HEK293 (cell line): Measurements from ENCODE around the gene DEAF1.

Source experiments
- GLI4 ChIP-seq: fragments of 450-650 bp; formaldehyde crosslinking; IDR thresholded peaks from 2 replicates; pipeline ENCODE4 v1.5.1; 2016; ENCODE audit warnings: missing biosample characterization, missing genetic modification characterization
- OSR2 ChIP-seq: fragments of 450-650 bp; formaldehyde crosslinking; IDR thresholded peaks from 2 replicates; pipeline ENCODE4 v1.5.1; 2016; ENCODE audit warnings: missing biosample characterization, missing genetic modification characterization
- ZFP37 ChIP-seq: fragments of 450-650 bp; formaldehyde crosslinking; IDR thresholded peaks from 2 replicates; pipeline ENCODE4 v1.5.1; 2016; ENCODE audit warnings: missing biosample characterization, missing genetic modification characterization
- ZNF114 ChIP-seq: fragments of 450-650 bp; formaldehyde crosslinking; IDR thresholded peaks from 2 replicates; pipeline ENCODE4 v1.5.0; 2017; ENCODE audit warnings: missing biosample characterization, missing genetic modification characterization
- ZNF138 ChIP-seq: fragments of 450-650 bp; formaldehyde crosslinking; IDR thresholded peaks from 2 replicates; pipeline ENCODE4 v1.5.1; 2016; ENCODE audit warnings: missing biosample characterization, missing genetic modification characterization, borderline replicate concordance
- ZNF521 ChIP-seq: fragments of 450-650 bp; formaldehyde crosslinking; IDR thresholded peaks from 2 replicates; pipeline ENCODE4 v1.5.1; 2017; ENCODE audit warnings: missing biosample characterization, mild to moderate bottlenecking, missing genetic modification characterization
- ZNF624 ChIP-seq: fragments of 450-650 bp; formaldehyde crosslinking; IDR thresholded peaks from 2 replicates; pipeline ENCODE4 v1.5.1; 2017; ENCODE audit warnings: missing biosample characterization, missing genetic modification characterization
- ZSCAN5A ChIP-seq: fragments of 450-650 bp; formaldehyde crosslinking; IDR thresholded peaks from 2 replicates; pipeline ENCODE4 v1.5.1; 2016; ENCODE audit warnings: missing biosample characterization, missing genetic modification characterization
- TF ChIP-seq, protein P1 (sequence below): fragments of 450-650 bp; formaldehyde crosslinking; IDR thresholded peaks from 2 replicates; pipeline ENCODE4 v1.5.1; 2016; ENCODE audit warnings: missing biosample characterization, missing genetic modification characterization
- TF ChIP-seq, protein P2 (sequence below): fragments of 450-650 bp; formaldehyde crosslinking; IDR thresholded peaks from 2 replicates; pipeline ENCODE4 v1.5.1; 2016; ENCODE audit warnings: missing biosample characterization, missing genetic modification characterization
- TF ChIP-seq, protein P3 (sequence below): IDR thresholded peaks from 2 replicates; pipeline ENCODE4 v1.6.1; 2011; ENCODE audit warnings: mild to moderate bottlenecking, low read depth, low read length, borderline replicate concordance

DNA sequence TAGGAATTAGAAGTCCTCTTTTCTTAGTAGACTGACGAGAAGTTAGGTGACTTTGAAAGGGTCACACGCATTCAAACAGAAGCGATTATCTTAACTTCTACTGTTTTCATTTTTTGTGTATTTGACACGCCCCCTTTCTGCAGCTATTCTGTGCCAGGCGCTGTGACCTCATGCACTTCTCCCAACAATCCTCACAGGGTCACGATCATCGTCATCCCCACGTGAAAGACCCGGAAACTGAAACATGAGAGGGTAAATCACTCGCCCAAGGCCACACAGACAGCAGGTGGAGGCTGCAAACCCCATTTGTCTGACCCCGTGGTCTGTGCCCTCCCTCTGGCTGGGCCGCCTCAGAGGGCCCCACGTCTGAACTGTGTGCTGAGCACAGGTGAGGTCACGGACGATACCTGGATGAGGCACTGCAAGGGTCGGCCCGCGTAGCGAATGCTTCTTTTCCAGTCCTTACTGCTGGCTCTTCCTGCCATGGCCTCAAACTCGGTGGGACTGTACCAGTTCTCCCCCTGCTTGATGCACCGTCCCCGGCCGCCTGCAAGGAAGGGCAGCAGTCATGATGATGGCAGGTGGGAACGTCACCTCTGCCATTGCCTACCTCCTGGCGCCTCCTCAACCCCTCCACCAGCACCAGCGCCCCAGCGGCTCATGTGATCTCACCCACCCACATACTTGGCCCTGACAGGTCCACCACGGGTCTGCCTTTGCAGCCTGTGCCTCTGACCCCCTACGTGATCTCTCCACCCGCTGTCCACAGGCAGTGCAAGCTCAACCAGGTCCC lies 8.4 kb downstream of the DEAF1 start:
- TF ChIP-seq, protein P1, sequence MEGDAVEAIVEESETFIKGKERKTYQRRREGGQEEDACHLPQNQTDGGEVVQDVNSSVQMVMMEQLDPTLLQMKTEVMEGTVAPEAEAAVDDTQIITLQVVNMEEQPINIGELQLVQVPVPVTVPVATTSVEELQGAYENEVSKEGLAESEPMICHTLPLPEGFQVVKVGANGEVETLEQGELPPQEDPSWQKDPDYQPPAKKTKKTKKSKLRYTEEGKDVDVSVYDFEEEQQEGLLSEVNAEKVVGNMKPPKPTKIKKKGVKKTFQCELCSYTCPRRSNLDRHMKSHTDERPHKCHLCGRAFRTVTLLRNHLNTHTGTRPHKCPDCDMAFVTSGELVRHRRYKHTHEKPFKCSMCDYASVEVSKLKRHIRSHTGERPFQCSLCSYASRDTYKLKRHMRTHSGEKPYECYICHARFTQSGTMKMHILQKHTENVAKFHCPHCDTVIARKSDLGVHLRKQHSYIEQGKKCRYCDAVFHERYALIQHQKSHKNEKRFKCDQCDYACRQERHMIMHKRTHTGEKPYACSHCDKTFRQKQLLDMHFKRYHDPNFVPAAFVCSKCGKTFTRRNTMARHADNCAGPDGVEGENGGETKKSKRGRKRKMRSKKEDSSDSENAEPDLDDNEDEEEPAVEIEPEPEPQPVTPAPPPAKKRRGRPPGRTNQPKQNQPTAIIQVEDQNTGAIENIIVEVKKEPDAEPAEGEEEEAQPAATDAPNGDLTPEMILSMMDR (tag by site-specific recombination), result no peak
- no peak for TF ChIP-seq ZNF624 (tag by site-specific recombination)
- no peak for TF ChIP-seq OSR2 (tag by site-specific recombination)
- TF ChIP-seq, protein P2, sequence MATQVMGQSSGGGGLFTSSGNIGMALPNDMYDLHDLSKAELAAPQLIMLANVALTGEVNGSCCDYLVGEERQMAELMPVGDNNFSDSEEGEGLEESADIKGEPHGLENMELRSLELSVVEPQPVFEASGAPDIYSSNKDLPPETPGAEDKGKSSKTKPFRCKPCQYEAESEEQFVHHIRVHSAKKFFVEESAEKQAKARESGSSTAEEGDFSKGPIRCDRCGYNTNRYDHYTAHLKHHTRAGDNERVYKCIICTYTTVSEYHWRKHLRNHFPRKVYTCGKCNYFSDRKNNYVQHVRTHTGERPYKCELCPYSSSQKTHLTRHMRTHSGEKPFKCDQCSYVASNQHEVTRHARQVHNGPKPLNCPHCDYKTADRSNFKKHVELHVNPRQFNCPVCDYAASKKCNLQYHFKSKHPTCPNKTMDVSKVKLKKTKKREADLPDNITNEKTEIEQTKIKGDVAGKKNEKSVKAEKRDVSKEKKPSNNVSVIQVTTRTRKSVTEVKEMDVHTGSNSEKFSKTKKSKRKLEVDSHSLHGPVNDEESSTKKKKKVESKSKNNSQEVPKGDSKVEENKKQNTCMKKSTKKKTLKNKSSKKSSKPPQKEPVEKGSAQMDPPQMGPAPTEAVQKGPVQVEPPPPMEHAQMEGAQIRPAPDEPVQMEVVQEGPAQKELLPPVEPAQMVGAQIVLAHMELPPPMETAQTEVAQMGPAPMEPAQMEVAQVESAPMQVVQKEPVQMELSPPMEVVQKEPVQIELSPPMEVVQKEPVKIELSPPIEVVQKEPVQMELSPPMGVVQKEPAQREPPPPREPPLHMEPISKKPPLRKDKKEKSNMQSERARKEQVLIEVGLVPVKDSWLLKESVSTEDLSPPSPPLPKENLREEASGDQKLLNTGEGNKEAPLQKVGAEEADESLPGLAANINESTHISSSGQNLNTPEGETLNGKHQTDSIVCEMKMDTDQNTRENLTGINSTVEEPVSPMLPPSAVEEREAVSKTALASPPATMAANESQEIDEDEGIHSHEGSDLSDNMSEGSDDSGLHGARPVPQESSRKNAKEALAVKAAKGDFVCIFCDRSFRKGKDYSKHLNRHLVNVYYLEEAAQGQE (tag by site-specific recombination), result no peak
- no peak for TF ChIP-seq GLI4
- no peak for TF ChIP-seq ZNF138 (tag by site-specific recombination)
- TF ChIP-seq ZNF114, result no peak
- no peak for TF ChIP-seq ZSCAN5A
- TF ChIP-seq, protein P3, sequence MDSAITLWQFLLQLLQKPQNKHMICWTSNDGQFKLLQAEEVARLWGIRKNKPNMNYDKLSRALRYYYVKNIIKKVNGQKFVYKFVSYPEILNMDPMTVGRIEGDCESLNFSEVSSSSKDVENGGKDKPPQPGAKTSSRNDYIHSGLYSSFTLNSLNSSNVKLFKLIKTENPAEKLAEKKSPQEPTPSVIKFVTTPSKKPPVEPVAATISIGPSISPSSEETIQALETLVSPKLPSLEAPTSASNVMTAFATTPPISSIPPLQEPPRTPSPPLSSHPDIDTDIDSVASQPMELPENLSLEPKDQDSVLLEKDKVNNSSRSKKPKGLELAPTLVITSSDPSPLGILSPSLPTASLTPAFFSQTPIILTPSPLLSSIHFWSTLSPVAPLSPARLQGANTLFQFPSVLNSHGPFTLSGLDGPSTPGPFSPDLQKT, result no peak
- TF ChIP-seq ZFP37, result no peak
- no peak for TF ChIP-seq ZNF521 (tag by site-specific recombination)
